ACC112 (cell line): ENCODE data around the gene UBD.

ENCODE experiments used
- H2AFZ ChIP-seq: fragments of 200-600 bp; sonication (generic); one replicate; pipeline ENCODE4 v1.6.0; 2017; ENCODE audit warnings: antibody characterized with exemption, low read length; ENCODE audit not compliant: unreplicated experiment
- H3K27ac ChIP-seq: fragments of 200-600 bp; sonication (generic); 2 replicates; pipeline ENCODE4 v1.5.1; 2014; ENCODE audit warnings: low read depth, mild to moderate bottlenecking, antibody characterized with exemption, low read length, moderate library complexity
- H3K27me3 ChIP-seq: fragments of 200-600 bp; sonication (generic); 2 replicates; pipeline ENCODE4 v1.6.1; 2014; ENCODE audit warnings: mild to moderate bottlenecking, antibody characterized with exemption, low read length, moderate library complexity, mixed read lengths; ENCODE audit not compliant: insufficient read depth
- H3K36me3 ChIP-seq: fragments of 200-600 bp; sonication (generic); 2 replicates; pipeline ENCODE4 v1.6.1; 2016; ENCODE audit warnings: mild to moderate bottlenecking, antibody characterized with exemption, low read length, moderate library complexity, mixed read lengths; ENCODE audit not compliant: insufficient read depth
- H3K4me1 ChIP-seq: fragments of 200-600 bp; sonication (generic); one replicate; pipeline ENCODE4 v1.6.1; 2016; ENCODE audit warnings: low read length, mixed read lengths; ENCODE audit not compliant: insufficient read depth, unreplicated experiment, control insufficient read depth
- H3K4me3 ChIP-seq: fragments of 200-600 bp; sonication (generic); 2 replicates; pipeline ENCODE4 v1.5.1; 2014; ENCODE audit warnings: mild to moderate bottlenecking, low read depth, low read length
- H3K79me2 ChIP-seq: fragments of 200-600 bp; sonication (generic); one replicate; pipeline ENCODE4 v1.6.0; 2016; ENCODE audit warnings: low read length; ENCODE audit not compliant: control insufficient read depth, unreplicated experiment, insufficient read depth

The UBD gene

GRCh38 chr6:29507319-29507718 lies 52.2 kb downstream of the UBD start:
- no peaks in the 10 kb centered on the region for H3K36me3 ChIP-seq
- H3K4me1 ChIP-seq: no peaks in the 10 kb centered on the region
- H3K27ac ChIP-seq: no peak overlapping the region
- H3K27me3 ChIP-seq: no peaks in the 10 kb centered on the region
- no peak overlapping the region for H3K4me3 ChIP-seq
- no peaks in the 10 kb centered on the region for H3K79me2 ChIP-seq
- no peak overlapping the region for H2AFZ ChIP-seq

GRCh38 chr6:29506446-29507067 lies 53.0 kb downstream of the UBD start:
- H2AFZ ChIP-seq: no peak overlapping the region
- no peaks in the 10 kb centered on the region for H3K27me3 ChIP-seq
- H3K4me3 ChIP-seq: no peak overlapping the region
- H3K4me1 ChIP-seq: no peaks in the 10 kb centered on the region
- no peaks in the 10 kb centered on the region for H3K79me2 ChIP-seq
- no peak overlapping the region for H3K27ac ChIP-seq
- H3K36me3 ChIP-seq: no peaks in the 10 kb centered on the region

- no peak overlapping the region for H3K27ac ChIP-seq
- H3K4me3 ChIP-seq: no peak overlapping the region
- no peaks in the 10 kb centered on the region for H3K4me1 ChIP-seq
- H3K36me3 ChIP-seq: no peaks in the 10 kb centered on the region
- no peak overlapping the region for H2AFZ ChIP-seq
- no peaks in the 10 kb centered on the region for H3K79me2 ChIP-seq
- H3K27me3 ChIP-seq: no peaks in the 10 kb centered on the region
Observed at GRCh38 chr6:29505808-29506207, 53.7 kb downstream of the UBD start.
